Tibial nerve (tissue), 4 donors: ENCODE results near the gene SAMD7.

Source experiments
- CTCF ChIP-seq, 5 experiments: fragments of 200-600 bp in 3 of 5; fragments of 450-650 bp in 2 of 5; sonication (generic) in 3 of 5; IDR thresholded peaks; one replicate each; pipeline ENCODE4 v1.5.1; 2016 to 2019; ENCODE audit warnings: antibody characterized with exemption in 5 of 5, mild to moderate bottlenecking in 3 of 5, moderate library complexity in 2 of 5
- EP300 ChIP-seq, 2 donors: sonication (generic); formaldehyde crosslinking; IDR thresholded peaks; one replicate each; pipeline ENCODE4 v1.6.1; 2017; ENCODE audit warnings: antibody characterized with exemption in 2 of 2, mild to moderate bottlenecking in 1 of 2
- POLR2A ChIP-seq, 2 donors: fragments of 450-650 bp; IDR thresholded peaks; one replicate each; pipeline ENCODE4 v1.6.1; 2017; ENCODE audit warnings: antibody characterized with exemption in 2 of 2, mild to moderate bottlenecking in 2 of 2, moderate library complexity in 2 of 2

DNA sequence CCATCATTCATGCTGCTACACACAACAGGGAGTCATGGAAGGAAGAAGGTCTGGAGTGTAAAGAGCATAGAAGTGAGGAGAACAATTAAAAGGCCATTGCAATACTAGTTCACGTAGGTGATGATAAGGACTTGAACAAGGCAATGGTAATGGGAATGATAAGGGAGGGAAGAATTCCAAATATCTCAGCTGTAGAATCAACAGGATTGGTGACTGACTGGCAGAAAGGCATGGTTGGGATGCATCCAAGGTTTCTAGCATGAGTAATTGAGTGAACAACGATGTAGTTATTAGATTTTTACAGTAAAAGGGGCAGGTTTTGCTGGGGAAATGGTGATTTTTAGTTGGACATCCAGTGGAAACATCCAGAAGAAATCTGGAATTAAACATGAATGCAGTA, 52.8 kb downstream of the SAMD7 start:
- no peak for TF ChIP-seq CTCF (IDR thresholded peaks at IDR 0.05)
- no peak for TF ChIP-seq POLR2A (IDR thresholded peaks at IDR 0.05)
- no peak for TF ChIP-seq EP300 (IDR thresholded peaks at IDR 0.05)
